Measurements from ENCODE around the gene SCP2. TPM values are rescaled to one million over a fixed set of nuclear protein-coding genes. Genes with fewer than 3 reads are reported as not detected.
A peak's percentile ranks its signal among the peaks of the same experiment; 100 is the strongest.

The SCP2 gene
- total RNA-seq, 2 donors from 2014 or later = 124 to 241 TPM

DNA sequence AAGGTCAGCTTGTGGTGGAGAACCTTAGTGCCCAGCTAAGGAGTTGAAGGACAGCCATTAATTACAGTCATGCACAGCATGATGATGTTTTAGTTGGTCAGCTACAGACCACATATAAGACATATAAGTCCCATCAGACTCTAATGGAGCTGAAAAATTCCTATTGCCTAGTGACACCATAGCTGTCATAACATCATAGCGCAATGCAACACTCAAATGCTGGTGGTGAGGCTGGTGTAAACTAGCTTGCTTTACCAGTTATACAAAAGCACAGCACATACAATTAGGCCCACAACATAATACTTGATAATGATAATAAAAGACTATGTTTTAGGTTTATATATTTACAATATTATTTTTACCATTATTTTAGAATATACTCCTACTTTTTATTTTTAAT, 9.5 kb upstream of the SCP2 start:
- Histone ChIP-seq H3K9me3 (no peaks in the 10 kb centered on the region), H3K27me3 (replicated peaks; ENCODE audit: insufficient read depth) (no peaks in the 10 kb centered on the region), H3K4me1 (replicated peaks) (peaks cover 3% of the 10 kb centered on the region), H3K27ac (no peak overlapping the region), H3K36me3 (no peaks in the 10 kb centered on the region), H3K4me3 (no peak overlapping the region)
- no peak for DNase-seq (ENCODE audit: low spot score)
- WGBS = 97% methylated on average over 1 of the region's 1 CpG
- no peak for TF ChIP-seq POLR2A (IDR thresholded peaks at IDR 0.05)
- no peak for TF ChIP-seq POLR2AphosphoS5 (IDR thresholded peaks at IDR 0.05)
- TF ChIP-seq CTCF (IDR thresholded peaks at IDR 0.05) = no peak
- intact Hi-C loops (cut with DNase I) = loop anchor here (5.0 kb wide), 1 partner anchor 515 kb away; the partner anchor contains the start of genes ORC1 and PRPF38A

GRCh38 chr1:52918201-52918600, 8.9 kb upstream of the SCP2 start:
- Histone ChIP-seq H3K4me3 (no peak overlapping the region), H3K27ac (no peak overlapping the region), H3K27me3 (replicated peaks; ENCODE audit: insufficient read depth) (no peaks in the 10 kb centered on the region), H3K36me3 (no peaks in the 10 kb centered on the region), H3K9me3 (no peaks in the 10 kb centered on the region), H3K4me1 (replicated peaks) (peaks cover 3% of the 10 kb centered on the region)
- no peak for DNase-seq (ENCODE audit: low spot score)
- TF ChIP-seq POLR2A (IDR thresholded peaks at IDR 0.05) (no peak), POLR2AphosphoS5 (IDR thresholded peaks at IDR 0.05) (no peak)
- intact Hi-C loops (cut with DNase I) = loop anchor here (5.0 kb wide), 1 partner anchor 516 kb away; the partner anchor contains the start of genes ORC1 and PRPF38A
- 47% methylated on average over 6 of the region's 6 CpGs for WGBS

- intact Hi-C loops (cut with DNase I) = loop anchor here (5.0 kb wide), 1 partner anchor 517 kb away; the partner anchor contains the start of genes ORC1 and PRPF38A
- WGBS = 97% methylated on average over 7 of the region's 7 CpGs
- Histone ChIP-seq H3K4me1 (replicated peaks) (peaks cover 3% of the 10 kb centered on the region), H3K9me3 (no peaks in the 10 kb centered on the region), H3K36me3 (no peaks in the 10 kb centered on the region), H3K27ac (no peak overlapping the region), H3K27me3 (replicated peaks; ENCODE audit: insufficient read depth) (no peaks in the 10 kb centered on the region), H3K4me3 (no peak overlapping the region)
- DNase-seq (ENCODE audit: low spot score) = no peak
- TF ChIP-seq POLR2A (IDR thresholded peaks at IDR 0.05) (no peak), CTCF (IDR thresholded peaks at IDR 0.05) (no peak), POLR2AphosphoS5 (IDR thresholded peaks at IDR 0.05) (no peak)
Observed at GRCh38 chr1:52919051-52919722, 7.9 kb upstream of the SCP2 start.

- H3K27ac ChIP-seq = peak overlapping the region in 1 of 2 donors; percentile 89
- H3K4me3 ChIP-seq = peak overlapping the region in 1 of 2 donors; percentile 64
- no peaks in the 10 kb centered on the region for H3K36me3 ChIP-seq
- intact Hi-C loops (cut with DNase I) = loop anchor here (2.0 to 5.0 kb wide), 3 partner anchors 217 to 518 kb away; partner anchors contain the start of genes ORC1 and PRPF38A
- DNase-seq (ENCODE audit: low spot score) = no peak
- TF ChIP-seq POLR2AphosphoS5 (IDR thresholded peaks at IDR 0.05) (no peak), POLR2A (IDR thresholded peaks at IDR 0.05) (no peak), CTCF (IDR thresholded peaks at IDR 0.05) (no peak)
- WGBS = 83% methylated on average over 10 of the region's 10 CpGs
- peaks cover 3% of the 10 kb centered on the region for H3K4me1 ChIP-seq (replicated peaks)
- no peaks in the 10 kb centered on the region for H3K9me3 ChIP-seq
- no peaks in the 10 kb centered on the region for H3K27me3 ChIP-seq (replicated peaks; ENCODE audit: insufficient read depth)
Observed at GRCh38 chr1:52919723-52920483, 7.2 kb upstream of the SCP2 start.

GRCh38 chr1:52920791-52921291, 6.2 kb upstream of the SCP2 start:
- no peak for TF ChIP-seq CTCF (IDR thresholded peaks at IDR 0.05)
- TF ChIP-seq POLR2A (IDR thresholded peaks at IDR 0.05) = no peak
- no peak for TF ChIP-seq POLR2AphosphoS5 (IDR thresholded peaks at IDR 0.05)
- 8% methylated on average over 35 of the region's 35 CpGs for WGBS
- H3K4me3 ChIP-seq = peak overlapping the region; percentile 64 to 85
- intact Hi-C loops (cut with DNase I) = loop anchor here (2.0 to 5.0 kb wide), 2 partner anchors 218 to 261 kb away; no protein-coding TSS in a partner anchor
- DNase-seq (ENCODE audit: low spot score) = peak; percentile 42
- no peaks in the 10 kb centered on the region for H3K27me3 ChIP-seq (replicated peaks; ENCODE audit: insufficient read depth)
- peak overlapping the region; percentile 89 to 97 for H3K27ac ChIP-seq
- H3K9me3 ChIP-seq = no peaks in the 10 kb centered on the region
- H3K36me3 ChIP-seq = no peaks in the 10 kb centered on the region
- H3K4me1 ChIP-seq (replicated peaks) = no peaks in the 10 kb centered on the region
